NOMO-1 treated with dmso at 0.1 percent for 144 hours (cell line): Measurements from ENCODE around the gene ARID1B.
"Not testable (repeated sequence)": the region's sequence is repeated elsewhere in the genome, so short reads cannot be mapped to it uniquely, and the experiment has no call there.

Experiments
- DNase-seq: peaks from one replicate; lab custom pipeline; 2025; ENCODE audit not compliant: unreplicated experiment; lab: John Stamatoyannopoulos, UW

Gene ARID1B

DNA sequence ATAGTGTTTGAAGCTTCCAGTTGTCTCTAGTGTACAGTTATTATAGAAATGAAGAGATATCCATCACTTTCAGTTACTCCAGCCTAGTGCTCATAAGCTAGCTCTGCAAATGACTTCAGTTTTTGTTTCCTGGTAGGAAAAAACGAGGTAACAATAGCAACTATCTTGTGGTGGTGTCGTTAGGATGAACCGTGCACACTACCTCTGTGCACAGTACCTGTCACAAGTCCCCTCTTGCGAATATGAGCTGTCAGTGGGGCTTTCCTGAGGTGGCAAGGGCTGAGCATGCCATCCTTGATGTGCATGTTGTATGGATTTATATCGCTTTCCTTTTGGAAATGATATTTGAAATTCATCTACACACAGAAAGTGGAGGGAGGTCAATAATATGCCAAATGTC lies 151.8 kb downstream of the ARID1B start:
- no peak for DNase-seq

DNA sequence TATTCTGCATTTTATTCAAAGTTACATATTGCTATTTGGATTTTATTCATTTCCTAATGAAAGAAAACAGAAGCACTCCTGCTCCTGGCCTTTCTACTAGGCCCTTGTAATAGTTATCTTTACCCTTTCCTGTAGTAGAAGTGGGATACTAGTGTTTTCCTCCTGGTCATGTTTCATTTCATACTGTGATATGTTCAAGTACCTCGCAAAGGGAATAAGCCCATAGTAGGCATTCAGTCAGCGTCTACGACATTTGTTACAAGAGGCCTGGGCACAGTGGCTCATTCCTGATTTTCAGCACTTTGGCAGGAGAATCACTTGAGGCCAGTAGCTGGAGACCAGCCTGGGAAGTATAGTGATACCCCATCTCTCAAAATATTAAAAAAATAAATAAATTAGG lies 154.1 kb downstream of the ARID1B start:
- no peak for DNase-seq

DNA sequence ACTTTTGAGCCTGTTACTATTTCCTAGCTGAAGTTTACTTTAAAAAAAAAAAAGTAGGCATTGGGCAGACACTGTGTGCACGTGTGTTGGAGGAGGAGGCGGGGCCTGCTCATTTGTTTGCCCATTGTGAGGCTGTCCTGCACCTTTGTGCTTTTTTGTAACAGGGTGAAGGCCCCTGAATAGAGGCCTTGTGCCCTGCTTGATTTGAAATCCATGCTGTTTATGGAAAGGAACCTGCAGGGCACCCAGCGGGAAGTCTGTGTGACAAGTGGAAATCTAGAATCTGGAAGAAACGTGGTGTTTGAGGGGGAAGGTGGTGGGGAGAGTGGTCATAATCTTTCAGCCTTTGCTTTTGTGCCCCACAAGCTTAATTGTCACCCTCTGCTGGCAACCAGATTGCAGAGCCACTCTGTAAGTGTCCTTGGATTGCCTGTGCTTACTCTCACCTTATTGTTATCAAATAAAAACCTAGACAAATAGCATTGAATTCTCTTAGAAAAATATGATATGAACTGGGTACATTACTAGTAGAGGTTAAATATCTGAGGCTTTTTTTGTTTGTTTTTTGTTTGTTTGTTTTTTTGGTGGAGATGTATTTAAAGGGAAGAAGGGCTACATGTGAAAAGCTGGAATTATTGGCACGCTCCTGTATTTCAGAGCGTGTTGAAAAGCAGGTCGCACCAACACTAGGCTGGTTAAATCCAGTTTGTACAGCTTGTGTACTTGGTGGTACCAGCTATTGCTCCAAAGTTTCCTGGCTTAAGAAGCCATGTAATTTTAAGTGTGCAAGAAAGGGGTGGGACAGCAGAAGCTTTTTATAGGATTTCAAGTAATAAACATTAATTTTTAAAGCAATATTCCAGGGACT lies 156.3 kb downstream of the ARID1B start:
- no peak for DNase-seq

DNA sequence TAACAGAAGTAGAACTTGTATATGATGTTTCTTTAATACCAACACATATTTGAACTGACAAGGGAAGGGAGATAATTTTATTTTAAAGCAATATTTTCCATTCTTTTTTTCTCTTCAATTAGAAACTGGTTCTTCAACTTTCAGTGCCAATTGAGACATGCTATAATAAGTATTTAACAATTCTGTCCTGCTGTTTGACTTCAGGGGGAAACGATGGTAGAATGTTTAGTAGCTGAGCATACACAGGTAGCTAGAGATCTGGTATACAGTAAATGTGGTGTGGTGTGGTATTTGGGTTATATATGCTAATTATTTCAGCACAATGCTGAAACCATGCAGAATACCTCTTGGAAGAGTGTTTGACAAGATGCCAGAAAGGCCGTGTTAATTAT lies 156.9 kb downstream of the ARID1B start:
- DNase-seq: no peak

DNA sequence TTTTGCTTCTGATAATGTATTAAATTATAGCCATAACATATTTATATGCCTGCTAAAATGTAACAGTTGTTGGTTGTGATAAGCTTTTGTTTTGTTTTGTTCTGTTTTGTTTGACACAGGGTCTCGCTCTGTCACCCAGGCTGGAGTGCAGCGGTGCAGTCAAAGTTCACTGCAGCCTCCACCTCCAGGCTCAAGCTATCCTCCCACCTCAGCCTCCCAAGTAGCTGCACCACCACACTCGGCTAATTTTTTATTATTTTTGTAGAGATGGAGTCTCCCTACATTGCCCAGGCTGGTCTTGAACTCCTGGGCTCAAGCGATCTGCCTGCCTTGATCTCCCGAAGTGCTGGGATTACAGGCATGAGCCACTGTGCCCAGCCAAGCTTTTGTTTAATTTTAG lies 157.8 kb downstream of the ARID1B start:
- no peak for DNase-seq

DNA sequence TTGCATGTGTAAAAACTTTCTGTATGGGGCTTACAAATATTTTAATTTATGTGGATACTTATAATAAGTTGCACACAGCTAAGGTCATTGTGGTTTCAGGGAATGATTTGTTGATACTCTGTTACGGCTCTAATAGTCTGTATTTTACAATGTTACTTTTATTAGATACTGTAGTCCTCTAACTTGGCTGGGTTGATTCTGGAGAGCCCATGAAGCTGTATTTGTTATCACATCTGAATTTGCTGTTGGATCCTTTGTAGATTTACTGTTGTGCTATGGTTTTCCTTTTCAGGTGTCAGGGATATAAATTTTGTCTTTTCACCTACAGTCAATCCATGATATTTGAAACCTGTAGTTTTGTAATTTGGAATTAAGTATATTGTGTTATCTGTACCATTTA lies 161.0 kb downstream of the ARID1B start:
- DNase-seq: no peak

DNA sequence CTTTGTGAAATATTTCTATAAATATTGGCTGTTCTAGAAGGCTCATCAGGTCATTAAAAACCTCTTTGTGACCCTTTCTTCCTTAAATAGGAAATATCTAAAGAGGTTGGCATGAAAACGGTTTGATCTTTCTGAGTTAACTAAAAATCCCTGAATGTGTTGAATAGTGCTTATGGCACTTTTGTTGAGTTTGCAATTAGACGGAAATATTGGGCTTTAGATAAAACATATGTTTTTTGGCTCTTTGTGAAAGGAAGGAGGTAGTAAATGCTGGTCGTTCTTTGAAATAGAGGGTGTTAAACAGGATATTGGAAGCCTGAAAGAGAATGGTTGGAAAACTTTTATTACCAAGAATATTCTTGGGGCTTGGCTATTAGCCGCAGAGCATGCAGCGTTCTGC lies 163.0 kb downstream of the ARID1B start:
- DNase-seq: no peak

DNA sequence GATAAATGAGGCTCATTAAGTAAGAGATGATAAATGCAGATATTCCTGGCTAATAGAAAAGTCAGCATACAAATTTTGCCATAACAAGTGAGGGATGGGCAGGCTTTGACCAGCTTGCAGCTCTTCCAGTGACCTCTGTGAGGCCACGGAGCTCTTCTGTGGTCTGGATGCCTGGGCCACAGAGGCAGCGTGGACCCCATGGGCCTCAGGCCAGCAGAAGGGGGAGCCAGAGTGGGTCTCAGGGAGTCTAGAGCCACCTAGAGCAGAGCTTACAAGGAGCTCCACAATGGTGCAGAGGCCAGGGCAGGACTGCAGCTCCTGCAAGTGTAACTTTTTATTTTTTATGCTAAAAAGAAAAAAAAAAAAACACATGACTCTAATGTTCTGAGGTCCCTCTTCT lies 165.1 kb downstream of the ARID1B start:
- no peak for DNase-seq

DNA sequence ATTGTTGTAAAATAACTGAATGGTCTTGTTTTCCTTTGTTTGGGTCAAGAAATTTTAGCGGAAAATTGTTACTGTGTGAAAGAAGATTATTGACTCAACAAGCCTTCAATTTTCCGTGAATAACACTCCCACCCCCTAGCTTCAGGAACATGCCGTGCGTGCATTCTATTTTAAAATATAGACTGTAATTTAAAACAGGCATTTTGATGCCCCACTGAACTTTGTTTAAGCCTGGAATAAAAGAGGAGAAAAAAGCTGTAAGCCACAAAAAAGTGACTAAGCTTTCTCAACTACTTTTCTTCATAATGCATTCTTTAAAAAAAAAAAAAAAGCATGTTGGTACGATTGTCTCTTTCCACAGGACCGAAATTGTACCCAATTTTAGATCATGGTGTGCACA lies 166.0 kb downstream of the ARID1B start:
- no peak for DNase-seq

DNA sequence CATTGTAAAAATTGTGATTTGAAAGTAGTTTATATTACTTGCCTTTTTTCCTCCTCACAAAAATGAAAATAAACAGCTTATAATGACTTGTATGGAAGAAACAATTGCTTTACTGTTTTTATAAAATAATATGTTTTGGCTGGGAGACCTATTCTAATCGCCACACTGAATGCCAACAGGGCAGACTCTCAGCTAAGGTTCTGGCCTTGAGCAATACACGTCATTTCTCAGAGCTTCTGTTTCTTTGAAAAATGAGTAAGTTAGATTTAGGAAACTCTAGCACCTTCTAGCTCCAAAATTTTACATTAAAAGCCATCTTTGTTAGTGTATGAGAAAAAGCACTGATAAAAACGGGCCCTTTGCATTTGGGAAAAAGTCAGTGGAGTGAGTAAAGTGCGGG lies 166.6 kb downstream of the ARID1B start:
- DNase-seq: no peak

DNA sequence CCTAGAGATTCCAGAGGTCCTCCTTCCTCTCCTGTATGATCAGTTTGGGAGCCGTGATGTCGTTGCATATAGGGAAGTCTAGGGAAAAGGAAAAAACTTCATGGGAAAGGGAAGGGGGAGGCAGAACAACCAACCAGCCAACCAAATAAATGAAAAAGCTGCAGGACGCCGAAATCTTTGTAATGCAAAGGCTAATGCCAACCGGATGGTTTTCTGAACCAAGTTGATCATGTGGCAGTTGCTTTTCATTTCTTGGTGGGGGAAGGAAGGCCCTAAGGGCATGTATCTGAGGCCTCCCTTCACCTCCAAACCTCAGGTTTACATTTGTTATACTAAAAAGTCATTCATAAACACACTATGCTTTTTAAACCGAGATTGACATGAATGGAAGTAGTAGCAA lies 167.2 kb downstream of the ARID1B start:
- DNase-seq: no peak

DNA sequence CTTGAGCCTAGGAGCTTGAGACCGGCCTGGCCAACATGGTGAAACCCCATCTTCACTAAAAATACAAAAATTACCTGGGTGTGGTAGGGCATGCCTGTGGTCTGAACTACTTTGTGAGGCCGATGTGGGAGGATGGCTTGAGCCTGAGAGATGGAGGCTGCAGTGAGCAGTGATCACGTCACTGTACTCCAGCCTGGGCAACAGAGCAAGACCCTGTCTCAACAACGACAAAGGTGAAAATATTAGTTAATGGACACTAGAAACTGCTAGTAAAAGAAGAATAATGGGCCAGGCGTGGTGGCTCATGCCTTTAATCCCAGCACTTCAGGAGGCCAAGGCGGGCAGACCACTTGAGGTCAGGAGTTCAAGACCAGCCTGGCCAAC lies 168.6 kb downstream of the ARID1B start:
- not testable (repeated sequence) for DNase-seq

DNA sequence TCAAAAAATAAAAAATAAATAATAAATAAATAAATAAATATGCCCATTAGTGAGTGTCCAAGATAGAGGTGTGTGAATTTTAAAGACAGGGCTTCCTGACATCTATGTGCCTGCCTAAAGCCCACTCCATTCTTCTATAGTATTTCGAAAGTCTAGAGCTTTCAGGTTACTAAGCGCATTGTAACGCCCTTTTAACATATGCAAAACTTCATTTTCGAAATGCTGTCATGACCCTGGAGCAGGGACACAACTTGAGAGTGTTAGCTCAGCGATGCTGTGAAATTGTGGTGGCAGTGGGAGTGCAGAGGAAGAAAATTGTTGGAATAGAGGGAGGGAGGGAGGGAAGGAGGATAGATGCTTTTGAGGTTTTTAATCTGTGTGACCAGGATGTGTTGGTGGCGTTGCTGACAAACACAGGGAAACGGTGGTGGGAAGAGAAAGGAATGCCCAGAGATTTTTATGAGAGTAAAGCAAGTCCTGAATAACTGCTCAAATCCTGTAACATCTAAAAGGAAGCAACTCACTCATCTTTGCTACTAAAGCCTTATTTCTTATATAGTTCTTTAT lies 169.3 kb downstream of the ARID1B start:
- no peak for DNase-seq

DNA sequence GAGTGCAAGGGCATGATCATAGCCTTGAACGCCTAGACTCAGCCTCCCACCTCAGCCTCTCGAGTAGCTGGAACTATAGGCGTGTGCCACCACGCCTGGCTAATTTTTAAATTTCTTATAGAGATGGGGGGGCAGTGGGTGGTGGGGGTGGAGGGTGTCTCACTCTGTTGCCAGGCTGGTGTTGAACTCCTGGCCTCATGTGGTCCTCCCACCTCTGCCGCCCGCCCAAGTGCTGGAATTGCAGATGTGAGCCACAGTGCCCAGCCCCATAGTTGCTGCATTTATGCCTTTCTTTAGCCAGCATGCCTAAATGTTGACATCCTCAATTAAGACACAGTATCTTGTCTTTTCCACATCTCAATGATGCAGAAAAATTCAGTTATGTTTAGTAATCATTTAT lies 171.1 kb downstream of the ARID1B start:
- no peak for DNase-seq

DNA sequence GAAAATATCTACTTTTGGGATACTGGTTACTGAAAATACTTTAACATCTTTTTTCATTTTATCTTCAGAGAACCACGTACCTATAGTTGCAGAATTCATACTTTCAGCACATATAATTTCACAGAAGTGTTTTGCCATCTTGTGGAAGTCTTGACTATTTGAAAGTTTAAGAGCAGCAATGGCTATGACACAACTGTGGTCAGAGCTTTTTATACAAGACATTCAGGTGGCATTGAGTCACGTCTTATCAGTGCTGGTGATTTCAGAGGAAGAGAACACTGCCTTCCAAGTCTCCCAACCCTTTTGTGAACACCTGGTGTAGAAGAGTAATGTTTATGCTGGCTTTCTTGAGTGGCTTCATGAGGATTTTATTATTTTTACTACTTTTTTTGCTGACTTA lies 171.6 kb downstream of the ARID1B start:
- no peak for DNase-seq

DNA sequence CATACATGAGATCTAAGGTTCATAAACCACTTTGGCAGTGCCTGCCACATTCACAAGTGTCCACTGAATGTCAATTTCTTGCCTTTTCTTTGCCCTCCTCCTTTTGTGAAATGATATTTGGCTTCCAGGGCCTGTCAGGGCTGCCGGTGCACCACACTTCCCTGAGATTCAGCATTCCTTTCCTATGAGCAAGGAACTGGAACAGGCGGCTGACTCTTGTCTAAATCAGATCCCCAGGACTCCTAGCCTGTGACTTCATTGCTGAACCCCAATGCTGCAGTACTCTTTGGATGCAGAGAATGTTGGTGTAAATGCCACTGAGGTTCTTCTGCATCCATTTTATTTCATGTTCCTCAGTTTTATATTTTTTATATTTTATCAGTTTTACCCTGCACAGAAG lies 172.2 kb downstream of the ARID1B start:
- DNase-seq: no peak

DNA sequence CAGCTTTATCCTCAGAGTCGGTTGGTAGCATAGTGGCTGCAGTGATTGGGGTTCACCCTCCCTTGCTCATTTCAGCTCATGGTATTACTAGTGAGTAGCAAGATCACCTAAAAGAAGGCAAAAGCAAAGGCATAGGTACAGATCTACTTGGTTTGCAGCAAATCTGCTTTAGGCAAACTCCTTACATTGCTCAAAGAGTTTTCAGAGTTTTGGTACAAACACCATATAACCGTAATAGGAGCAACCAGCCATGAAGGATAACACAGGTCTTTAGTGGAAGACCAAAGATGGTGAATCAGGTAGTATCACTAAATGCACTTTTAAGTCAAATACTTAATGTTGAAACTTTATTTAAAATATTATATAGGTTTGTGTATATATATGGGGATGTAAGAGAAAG lies 172.9 kb downstream of the ARID1B start:
- no peak for DNase-seq

DNA sequence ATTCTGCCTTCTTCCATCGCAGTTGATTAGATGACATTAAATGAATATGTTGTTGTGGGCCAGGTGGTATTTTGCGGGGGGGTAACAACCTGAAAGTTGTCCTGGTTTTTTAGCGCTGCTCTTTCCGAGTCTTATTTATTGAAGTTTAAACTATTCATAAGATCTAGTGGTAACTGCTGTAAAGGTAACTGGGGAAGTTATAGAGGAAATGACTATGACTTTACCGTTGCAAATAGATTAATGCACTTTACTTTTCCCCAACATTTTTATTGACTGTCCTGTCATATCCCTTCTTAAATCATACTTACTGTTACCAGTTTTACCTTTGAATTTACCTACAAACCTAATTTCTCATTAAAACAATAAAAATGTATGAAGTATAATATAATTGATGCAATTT lies 173.4 kb downstream of the ARID1B start:
- no peak for DNase-seq

DNA sequence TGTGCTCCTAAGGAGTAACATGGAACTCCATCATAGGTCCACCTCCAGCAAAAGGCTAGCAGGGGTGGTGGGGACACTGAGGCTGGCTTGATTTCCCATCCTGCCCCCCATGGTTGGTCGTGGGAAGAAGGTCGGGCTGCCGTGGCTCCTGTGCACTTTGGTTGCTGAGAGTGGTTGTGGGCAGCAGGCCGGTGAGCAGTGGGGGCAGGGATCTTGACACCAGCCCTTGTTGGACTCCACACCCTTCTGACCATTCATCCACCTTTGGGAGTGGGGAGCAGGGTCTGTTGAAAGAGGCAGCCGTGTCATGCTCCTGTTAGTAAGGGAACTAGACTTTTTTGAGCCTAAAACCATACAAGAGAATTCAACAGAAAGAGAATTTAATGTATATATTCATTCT lies 175.2 kb downstream of the ARID1B start:
- DNase-seq: no peak

DNA sequence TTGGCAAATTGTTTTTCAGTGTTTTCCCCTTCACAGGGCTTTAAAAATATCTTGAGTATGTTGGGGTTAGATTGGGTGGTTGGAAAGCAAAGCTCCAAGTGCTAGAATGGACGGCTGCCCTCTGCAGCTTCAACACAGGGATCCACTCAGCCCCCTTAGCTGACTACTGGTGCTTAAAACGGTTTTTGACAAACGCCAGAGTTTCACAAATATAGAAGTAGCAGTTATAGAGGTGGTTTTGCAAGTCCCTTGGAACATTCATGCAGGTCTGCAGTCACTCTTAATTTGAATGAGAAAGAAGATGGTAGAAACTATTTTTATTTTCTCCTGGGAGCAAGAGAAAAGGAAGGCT lies 175.9 kb downstream of the ARID1B start:
- DNase-seq: no peak

DNA sequence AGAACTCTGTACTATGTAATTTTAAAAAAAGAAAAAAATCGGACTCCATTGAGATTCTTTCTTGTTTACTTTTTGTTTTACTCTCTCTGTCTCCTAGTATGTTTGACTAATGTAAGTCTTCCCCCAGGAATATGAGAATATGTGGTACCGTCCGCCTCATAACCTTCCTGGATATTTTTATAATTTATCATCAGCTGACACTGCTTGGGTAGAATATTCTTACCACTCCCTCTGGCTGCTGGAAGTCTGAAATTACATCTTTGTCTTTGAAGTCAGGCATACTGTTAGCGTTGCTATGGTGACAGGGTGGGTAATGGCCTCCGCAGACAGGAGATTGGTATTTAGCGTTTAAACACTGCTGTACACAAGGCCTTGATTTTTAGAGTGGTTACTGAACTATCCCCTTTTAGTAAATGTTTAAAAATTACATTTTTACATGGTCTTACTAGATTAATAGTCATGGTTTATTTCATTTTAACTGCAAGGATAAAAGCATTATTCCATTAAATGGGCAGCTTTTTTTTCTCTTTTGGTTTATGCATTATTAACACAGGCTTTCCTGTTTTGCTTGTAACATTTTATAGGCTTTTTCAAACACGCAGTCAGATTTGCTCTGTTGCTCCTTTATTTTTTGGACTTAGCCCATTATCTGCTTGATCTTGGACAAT lies 176.4 kb downstream of the ARID1B start:
- no peak for DNase-seq

DNA sequence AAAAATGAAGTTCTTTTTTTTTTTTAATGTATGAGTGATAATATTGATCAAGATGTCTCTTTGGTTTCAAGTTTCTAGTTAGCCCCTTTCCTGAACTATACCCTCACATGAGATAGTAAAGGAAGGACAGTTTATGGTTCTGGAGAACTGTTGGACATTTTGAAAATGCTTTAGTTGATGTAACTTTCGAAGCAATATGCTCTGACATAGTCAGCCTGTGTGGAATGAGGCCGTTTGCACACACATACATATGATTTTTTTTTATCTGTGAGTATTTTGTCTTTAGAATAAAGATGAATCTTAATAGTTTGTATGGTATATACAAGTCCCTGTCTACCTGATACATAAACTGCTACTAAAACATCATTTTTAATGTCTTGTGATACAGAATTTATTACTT lies 177.0 kb downstream of the ARID1B start:
- no peak for DNase-seq

DNA sequence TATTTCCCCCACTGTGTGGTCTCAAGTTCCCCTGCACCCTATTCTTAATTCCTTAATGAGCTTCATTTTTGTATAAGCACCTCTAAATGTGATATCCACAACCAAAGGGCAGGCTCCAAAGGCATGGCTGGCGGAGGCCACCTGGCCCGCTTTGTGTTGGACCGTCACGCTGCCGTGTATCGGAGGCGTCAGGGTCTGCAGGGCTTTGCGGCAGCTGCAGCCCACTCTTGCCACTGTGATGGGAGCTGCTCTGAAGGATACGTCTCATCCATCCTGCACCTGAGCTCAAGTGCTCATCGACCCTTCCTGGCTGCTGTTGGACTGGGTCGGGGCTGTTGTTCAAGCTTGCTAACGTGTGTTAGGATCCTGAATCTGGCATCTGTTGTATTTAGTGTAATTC lies 177.6 kb downstream of the ARID1B start:
- DNase-seq: no peak
